ENCODE results near the gene PACRG.

Gene PACRG

DNA sequence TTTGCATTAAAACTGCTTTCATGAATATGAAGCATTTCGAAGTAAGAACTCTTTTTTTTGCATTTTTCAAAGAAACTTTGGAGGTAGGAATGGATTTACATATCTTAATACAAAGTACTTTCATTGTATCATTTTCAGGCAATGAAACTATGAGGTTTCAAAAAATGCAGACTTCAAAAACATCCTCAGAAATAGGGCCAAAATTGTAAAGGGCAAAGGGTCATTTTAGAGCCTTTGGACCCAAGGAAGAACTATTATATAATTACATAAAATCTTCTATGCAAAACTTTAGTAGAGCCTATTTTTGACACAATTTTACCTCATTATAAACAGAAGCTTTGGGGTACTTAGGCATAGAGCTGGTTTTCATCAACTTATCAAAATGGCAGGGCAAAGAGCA, 5.1 kb upstream of the PACRG start:
- DNase-seq (ENCODE audit: low read depth, low spot score), result no peak
- Histone ChIP-seq H3K27me3 (ENCODE audit: control insufficient read depth, insufficient read depth, low read length) (no peaks in the 10 kb centered on the region), H3K4me1 (ENCODE audit: control insufficient read depth, insufficient read depth, low read length) (no peaks in the 10 kb centered on the region; the same call in 1 of the 2 replicates), H3K27ac (ENCODE audit: low read length) (no peak overlapping the region), H3K36me3 (ENCODE audit: control insufficient read depth, insufficient read depth, low read length) (no peaks in the 10 kb centered on the region), H3K9me3 (ENCODE audit: control insufficient read depth, insufficient read depth, low read length) (no peaks in the 10 kb centered on the region), H3K4me3 (ENCODE audit: low read length) (no peak overlapping the region)
- WGBS (ENCODE audit: insufficient coverage, insufficient read length), result no CpG with 5 or more reads among the region's 1 CpG

DNA sequence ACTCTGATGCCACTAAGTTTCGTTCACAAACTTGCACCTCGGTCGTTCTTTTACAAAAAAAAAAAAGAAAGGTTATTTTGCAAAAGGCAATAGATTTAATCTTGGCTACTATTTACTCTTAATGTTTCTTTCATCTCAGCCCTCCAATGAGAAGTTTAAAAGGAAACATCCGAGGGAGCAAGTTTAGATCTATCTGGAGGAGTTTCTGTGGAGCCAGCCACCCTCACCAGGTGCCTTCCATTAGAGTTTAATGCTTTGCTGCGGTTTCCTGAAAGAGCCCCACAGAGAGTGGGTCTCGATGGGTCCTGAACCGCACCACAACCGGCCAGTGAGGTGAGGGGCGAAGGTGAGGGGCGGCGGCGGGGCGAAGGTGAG, 840 bp upstream of the PACRG start:
- peak overlapping the region; percentile 73; the same call in 1 of the 2 replicates for H3K4me3 ChIP-seq (ENCODE audit: low read length)
- H3K4me1 ChIP-seq (ENCODE audit: control insufficient read depth, insufficient read depth, low read length), result no peaks in the 10 kb centered on the region; the same call in 1 of the 2 replicates
- H3K27ac ChIP-seq (ENCODE audit: low read length), result no peak overlapping the region
- H3K9me3 ChIP-seq (ENCODE audit: control insufficient read depth, insufficient read depth, low read length), result no peaks in the 10 kb centered on the region
- no peaks in the 10 kb centered on the region for H3K36me3 ChIP-seq (ENCODE audit: control insufficient read depth, insufficient read depth, low read length)
- DNase-seq (ENCODE audit: low read depth, low spot score), result no peak
- H3K27me3 ChIP-seq (ENCODE audit: control insufficient read depth, insufficient read depth, low read length), result no peaks in the 10 kb centered on the region
- WGBS (ENCODE audit: insufficient coverage, insufficient read length), result no CpG with 5 or more reads among the region's 13 CpGs

DNA sequence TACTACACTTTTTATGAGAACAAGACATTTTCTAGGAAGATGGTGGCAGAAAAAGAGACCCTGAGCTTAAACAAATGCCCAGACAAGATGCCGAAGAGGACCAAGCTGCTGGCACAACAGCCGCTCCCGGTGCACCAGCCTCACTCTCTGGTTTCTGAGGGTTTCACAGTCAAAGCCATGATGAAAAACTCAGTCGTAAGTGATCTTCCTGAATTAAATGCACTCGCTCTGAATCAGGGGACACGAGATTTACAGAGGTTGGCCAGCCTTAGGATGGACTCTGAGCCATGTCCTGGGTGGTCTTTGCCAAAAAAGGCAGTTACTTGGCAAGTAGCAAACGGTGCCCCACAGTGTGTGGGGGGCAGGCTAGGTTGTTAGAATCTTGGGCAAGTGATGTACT, 423 bp downstream of the PACRG start:
- no peak overlapping the region for H3K27ac ChIP-seq (ENCODE audit: low read length)
- no peaks in the 10 kb centered on the region for H3K36me3 ChIP-seq (ENCODE audit: control insufficient read depth, insufficient read depth, low read length)
- no CpG with 5 or more reads among the region's 7 CpGs for WGBS (ENCODE audit: insufficient coverage, insufficient read length)
- DNase-seq (ENCODE audit: low read depth, low spot score), result no peak
- H3K27me3 ChIP-seq (ENCODE audit: control insufficient read depth, insufficient read depth, low read length), result no peaks in the 10 kb centered on the region
- H3K4me3 ChIP-seq (ENCODE audit: low read length), result no peak overlapping the region
- H3K9me3 ChIP-seq (ENCODE audit: control insufficient read depth, insufficient read depth, low read length), result no peaks in the 10 kb centered on the region
- H3K4me1 ChIP-seq (ENCODE audit: control insufficient read depth, insufficient read depth, low read length), result no peaks in the 10 kb centered on the region; the same call in 1 of the 2 replicates

DNA sequence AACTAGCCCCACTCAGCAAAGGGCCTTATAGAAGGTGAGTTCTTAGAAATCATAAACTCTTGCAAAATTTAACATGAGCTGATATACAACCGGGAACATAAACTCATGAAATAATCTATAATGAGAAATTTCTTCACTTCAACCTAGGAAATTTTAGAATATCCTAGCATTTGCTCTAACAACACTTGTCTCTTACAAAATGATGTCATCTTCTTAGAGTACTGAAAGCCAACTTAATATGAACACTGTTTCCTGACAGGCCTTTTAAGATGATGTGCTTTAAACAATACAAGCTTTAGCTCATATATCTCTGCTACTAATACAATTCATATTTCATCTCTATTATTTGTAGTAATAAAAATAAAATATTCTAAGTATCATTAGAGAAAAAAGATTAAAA, 932 bp downstream of the PACRG start:
- Histone ChIP-seq H3K9me3 (ENCODE audit: control insufficient read depth, insufficient read depth, low read length) (no peaks in the 10 kb centered on the region), H3K4me3 (ENCODE audit: low read length) (no peak overlapping the region), H3K4me1 (ENCODE audit: control insufficient read depth, insufficient read depth, low read length) (no peaks in the 10 kb centered on the region; the same call in 1 of the 2 replicates), H3K27ac (ENCODE audit: low read length) (no peak overlapping the region), H3K27me3 (ENCODE audit: control insufficient read depth, insufficient read depth, low read length) (no peaks in the 10 kb centered on the region), H3K36me3 (ENCODE audit: control insufficient read depth, insufficient read depth, low read length) (no peaks in the 10 kb centered on the region)
- no peak for DNase-seq (ENCODE audit: low read depth, low spot score)
- WGBS (ENCODE audit: insufficient coverage, insufficient read length), result no CpG with 5 or more reads among the region's 1 CpG

DNA sequence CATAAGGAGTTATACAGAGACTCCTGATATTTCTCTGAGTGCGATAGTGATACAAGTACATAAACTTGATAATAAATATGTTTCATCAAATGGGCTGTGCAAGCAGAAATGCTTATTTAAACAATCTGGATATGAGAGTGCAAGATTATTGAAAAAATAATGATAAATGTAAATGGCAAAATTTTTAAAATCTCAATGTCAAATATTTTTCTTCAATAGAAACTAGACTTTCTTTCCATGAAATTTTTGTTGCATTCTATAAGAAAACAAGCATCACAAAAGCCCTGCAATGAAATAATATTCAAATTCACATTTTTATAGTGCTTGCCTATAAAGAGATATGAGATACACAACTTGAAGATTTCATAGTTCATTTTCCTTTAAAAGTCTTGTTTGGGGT, 2.7 kb downstream of the PACRG start:
- H3K4me3 ChIP-seq (ENCODE audit: low read length), result no peak overlapping the region
- DNase-seq (ENCODE audit: low read depth, low spot score), result no peak
- H3K9me3 ChIP-seq (ENCODE audit: control insufficient read depth, insufficient read depth, low read length), result no peaks in the 10 kb centered on the region
- H3K36me3 ChIP-seq (ENCODE audit: control insufficient read depth, insufficient read depth, low read length), result no peaks in the 10 kb centered on the region
- no CpG with 5 or more reads among the region's 1 CpG for WGBS (ENCODE audit: insufficient coverage, insufficient read length)
- no peak overlapping the region for H3K27ac ChIP-seq (ENCODE audit: low read length)
- H3K4me1 ChIP-seq (ENCODE audit: control insufficient read depth, insufficient read depth, low read length), result no peaks in the 10 kb centered on the region; the same call in 1 of the 2 replicates
- no peaks in the 10 kb centered on the region for H3K27me3 ChIP-seq (ENCODE audit: control insufficient read depth, insufficient read depth, low read length)

DNA sequence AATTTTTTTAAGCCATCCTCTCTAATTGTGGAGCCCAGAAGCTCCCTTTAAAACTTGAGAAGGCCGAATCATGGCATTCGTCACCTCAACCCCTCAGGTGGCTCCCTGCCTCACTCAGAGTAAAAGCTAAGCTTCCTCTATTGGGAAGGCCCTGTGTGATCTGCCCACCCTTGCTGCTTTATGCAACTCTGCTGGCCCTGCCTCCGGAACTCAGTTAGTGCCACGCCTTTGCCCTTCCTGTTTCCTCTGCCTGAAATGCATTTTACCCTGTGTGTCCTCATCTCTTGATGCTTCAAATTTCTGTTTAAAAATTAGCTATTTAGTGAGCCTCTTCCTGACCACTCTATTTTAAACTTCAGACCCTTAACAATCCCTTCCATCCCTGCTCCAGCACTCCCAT, 5.7 kb downstream of the PACRG start:
- no peak overlapping the region for H3K27ac ChIP-seq (ENCODE audit: low read length)
- H3K9me3 ChIP-seq (ENCODE audit: control insufficient read depth, insufficient read depth, low read length), result no peaks in the 10 kb centered on the region
- no peaks in the 10 kb centered on the region for H3K27me3 ChIP-seq (ENCODE audit: control insufficient read depth, insufficient read depth, low read length)
- DNase-seq (ENCODE audit: low read depth, low spot score), result no peak
- no peaks in the 10 kb centered on the region; the same call in 1 of the 2 replicates for H3K4me1 ChIP-seq (ENCODE audit: control insufficient read depth, insufficient read depth, low read length)
- no peak overlapping the region for H3K4me3 ChIP-seq (ENCODE audit: low read length)
- no CpG with 5 or more reads among the region's 4 CpGs for WGBS (ENCODE audit: insufficient coverage, insufficient read length)
- no peaks in the 10 kb centered on the region for H3K36me3 ChIP-seq (ENCODE audit: control insufficient read depth, insufficient read depth, low read length)

DNA sequence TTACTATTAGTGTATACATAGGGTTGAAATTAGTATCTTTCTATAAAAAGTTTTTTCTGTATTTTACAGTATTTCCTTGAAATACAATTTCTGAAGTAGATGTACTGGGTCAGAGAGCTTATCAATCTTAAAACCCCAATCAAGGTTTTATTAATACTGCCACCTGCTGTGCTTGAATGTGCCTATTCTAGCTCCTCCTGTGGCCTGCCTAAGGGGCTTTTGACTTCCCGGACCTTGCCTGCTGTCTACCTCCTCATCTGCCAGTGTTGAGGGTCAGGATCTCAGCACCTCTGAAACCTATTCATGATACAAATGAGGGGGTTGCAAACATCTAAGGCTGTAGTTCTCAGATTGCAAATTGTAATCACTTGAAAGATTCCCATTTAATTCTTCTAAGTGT, 9.2 kb downstream of the PACRG start:
- H3K36me3 ChIP-seq (ENCODE audit: control insufficient read depth, insufficient read depth, low read length), result no peaks in the 10 kb centered on the region
- H3K27ac ChIP-seq (ENCODE audit: low read length), result no peak overlapping the region
- H3K9me3 ChIP-seq (ENCODE audit: control insufficient read depth, insufficient read depth, low read length), result no peaks in the 10 kb centered on the region
- WGBS (ENCODE audit: insufficient coverage, insufficient read length), result no CpG with 5 or more reads among the region's 1 CpG
- H3K27me3 ChIP-seq (ENCODE audit: control insufficient read depth, insufficient read depth, low read length), result no peaks in the 10 kb centered on the region
- H3K4me3 ChIP-seq (ENCODE audit: low read length), result no peak overlapping the region
- no peaks in the 10 kb centered on the region for H3K4me1 ChIP-seq (ENCODE audit: control insufficient read depth, insufficient read depth, low read length)
- DNase-seq (ENCODE audit: low read depth, low spot score), result no peak

DNA sequence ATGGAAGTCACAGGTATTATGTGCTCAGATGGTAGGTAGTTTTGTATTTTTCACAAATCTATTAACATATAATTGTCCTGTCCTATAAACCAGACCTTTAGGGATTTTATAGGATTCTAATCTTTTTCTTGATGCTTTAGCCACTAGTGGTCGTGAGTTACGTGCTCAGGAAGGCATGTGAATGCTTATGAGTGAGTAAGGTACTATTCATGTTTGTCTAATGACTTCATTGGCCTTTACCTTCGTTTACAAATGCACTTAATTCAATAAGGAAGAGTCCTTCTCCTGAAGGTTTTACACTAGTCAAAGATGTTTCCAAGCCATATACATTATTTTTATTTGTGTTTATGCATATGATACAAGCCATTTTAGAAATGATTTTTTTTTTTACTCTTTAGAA, 23.0 kb downstream of the PACRG start:
- no peak overlapping the region for H3K27ac ChIP-seq (ENCODE audit: low read length)
- H3K4me1 ChIP-seq (ENCODE audit: control insufficient read depth, insufficient read depth, low read length), result no peaks in the 10 kb centered on the region
- no CpG with 5 or more reads among the region's 3 CpGs for WGBS (ENCODE audit: insufficient coverage, insufficient read length)
- DNase-seq (ENCODE audit: low read depth, low spot score), result no peak
- H3K36me3 ChIP-seq (ENCODE audit: control insufficient read depth, insufficient read depth, low read length), result no peaks in the 10 kb centered on the region
- no peak overlapping the region for H3K4me3 ChIP-seq (ENCODE audit: low read length)
- H3K9me3 ChIP-seq (ENCODE audit: control insufficient read depth, insufficient read depth, low read length), result no peaks in the 10 kb centered on the region
- H3K27me3 ChIP-seq (ENCODE audit: control insufficient read depth, insufficient read depth, low read length), result no peaks in the 10 kb centered on the region

DNA sequence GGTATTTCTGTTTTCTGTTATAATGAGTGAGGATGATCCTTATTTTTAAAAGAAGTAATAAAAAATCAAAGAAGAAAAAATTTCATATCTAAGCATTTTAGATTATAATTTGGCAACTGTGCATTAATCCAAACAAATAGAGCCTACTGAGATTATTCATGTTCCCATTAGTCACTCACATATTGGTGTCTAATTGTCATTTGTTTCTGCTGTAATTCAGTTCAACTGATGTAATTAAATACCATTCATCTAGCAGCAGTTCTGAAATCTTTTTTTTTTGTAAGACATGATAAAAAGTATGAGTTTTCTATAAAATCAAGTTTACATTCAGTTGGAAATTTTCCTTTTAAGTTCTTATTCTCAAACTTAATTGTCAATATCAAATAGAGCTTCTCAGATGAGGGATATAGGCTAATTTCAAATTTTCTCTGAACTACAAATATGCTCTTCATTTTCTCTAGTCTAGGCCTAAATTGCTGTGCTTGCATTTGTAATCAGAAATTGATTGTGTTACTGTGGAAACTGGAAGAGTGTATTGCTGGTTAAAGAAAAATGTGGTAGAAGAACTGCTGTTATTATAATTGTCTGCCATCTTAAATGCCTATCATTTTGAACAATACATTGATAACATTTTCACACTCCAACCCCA, 23.6 kb downstream of the PACRG start:
- Histone ChIP-seq H3K36me3 (ENCODE audit: control insufficient read depth, insufficient read depth, low read length) (no peaks in the 10 kb centered on the region), H3K4me3 (ENCODE audit: low read length) (no peak overlapping the region), H3K27ac (ENCODE audit: low read length) (no peak overlapping the region), H3K27me3 (ENCODE audit: control insufficient read depth, insufficient read depth, low read length) (no peaks in the 10 kb centered on the region), H3K9me3 (ENCODE audit: control insufficient read depth, insufficient read depth, low read length) (no peaks in the 10 kb centered on the region), H3K4me1 (ENCODE audit: control insufficient read depth, insufficient read depth, low read length) (no peaks in the 10 kb centered on the region)
- no peak for DNase-seq (ENCODE audit: low read depth, low spot score)

DNA sequence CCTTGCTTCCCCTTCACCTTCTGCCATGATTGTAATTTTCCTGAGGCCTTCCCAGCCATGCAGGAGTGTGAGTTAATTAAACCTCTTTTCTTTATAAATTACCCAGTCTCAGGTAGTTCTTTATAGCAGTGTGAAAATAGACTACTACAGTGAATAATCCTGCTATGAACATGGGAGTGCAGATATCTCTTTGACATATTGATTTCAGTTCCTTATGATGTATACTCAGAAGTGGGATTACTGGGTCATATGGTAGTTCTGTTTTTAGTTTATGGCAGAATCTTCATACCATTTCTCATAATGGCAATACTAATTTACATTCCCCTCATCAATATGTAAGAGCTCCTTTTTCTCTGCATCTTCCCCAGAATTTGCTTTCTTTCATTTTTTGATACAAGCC, 26.0 kb downstream of the PACRG start:
- DNase-seq (ENCODE audit: low read depth, low spot score), result no peak
- Histone ChIP-seq H3K27me3 (ENCODE audit: control insufficient read depth, insufficient read depth, low read length) (no peaks in the 10 kb centered on the region), H3K4me3 (ENCODE audit: low read length) (no peak overlapping the region), H3K4me1 (ENCODE audit: control insufficient read depth, insufficient read depth, low read length) (no peaks in the 10 kb centered on the region), H3K36me3 (ENCODE audit: control insufficient read depth, insufficient read depth, low read length) (no peaks in the 10 kb centered on the region), H3K27ac (ENCODE audit: low read length) (no peak overlapping the region), H3K9me3 (ENCODE audit: control insufficient read depth, insufficient read depth, low read length) (no peaks in the 10 kb centered on the region)

DNA sequence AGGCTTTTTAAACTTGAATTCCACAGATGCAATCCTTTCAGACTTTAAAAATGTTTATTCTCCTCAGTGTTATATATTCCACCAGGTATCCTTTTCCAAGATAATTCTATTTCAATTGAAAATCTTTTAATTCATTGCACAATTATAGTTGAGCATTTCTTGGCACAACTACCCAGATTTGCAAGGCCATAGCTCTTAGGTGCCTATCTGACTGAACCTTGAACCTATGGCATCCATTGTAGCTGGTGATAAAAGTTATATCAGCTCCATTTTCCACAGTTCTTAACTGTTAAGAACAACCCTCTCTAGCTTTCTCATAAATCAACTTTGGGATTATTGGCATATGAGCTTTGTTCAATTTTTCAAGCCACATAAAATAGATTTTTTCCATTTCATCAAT, 42.4 kb downstream of the PACRG start:
- no peaks in the 10 kb centered on the region for H3K9me3 ChIP-seq (ENCODE audit: control insufficient read depth, insufficient read depth, low read length)
- H3K27me3 ChIP-seq (ENCODE audit: control insufficient read depth, insufficient read depth, low read length), result no peaks in the 10 kb centered on the region
- H3K4me3 ChIP-seq (ENCODE audit: low read length), result no peak overlapping the region
- H3K36me3 ChIP-seq (ENCODE audit: control insufficient read depth, insufficient read depth, low read length), result no peaks in the 10 kb centered on the region
- no peak overlapping the region for H3K27ac ChIP-seq (ENCODE audit: low read length)
- no peak for DNase-seq (ENCODE audit: low read depth, low spot score)
- H3K4me1 ChIP-seq (ENCODE audit: control insufficient read depth, insufficient read depth, low read length), result no peaks in the 10 kb centered on the region
